HepG2 (cell line): ENCODE results near the gene DUOXA1. TPM values are rescaled to one million over a fixed set of nuclear protein-coding genes. Genes with fewer than 3 reads are reported as not detected.

Experiments
- ATAC-seq: fragments of 200-7000 bp; cut with Tn5 transposase; 3 replicates; pipeline ENCODE4 v1.9.1; 2020; ENCODE audit warnings: mild to moderate bottlenecking, moderate library complexity
- BruUV-seq: library from RNA; stranded (reverse); fragments of 400-500 nt; replicated peaks from 2 replicates; lab custom pipeline; 2021; lab: Mats Ljungman, UMichigan
- CTCF ChIA-PET: fragments of 300-600 bp; formaldehyde crosslinking; extraction: SDS; loops from one replicate; lab custom pipeline; 2021; ENCODE audit warnings: low total read pairs, inconsistent platforms, low intra/inter-chr PET ratio; lab: Yijun Ruan, JAX
- POLR2A ChIA-PET: fragments of 350-600 bp; sonication (Branson Sonifier 250); formaldehyde crosslinking; loops from one replicate; lab custom pipeline; 2020; ENCODE audit warnings: antibody characterized with exemption, inconsistent platforms; lab: Yijun Ruan, JAX
- DNase-seq: peaks from one replicate; pipeline ENCODE4 v3.0.0-alpha.2; 2015; ENCODE audit warnings: low spot score
- FAIRE-seq: peaks from 3 replicates; lab custom pipeline; 2011; peaks lifted over from hg19 to GRCh38; lab: Jason Lieb, UNC
- H2AFZ ChIP-seq: one replicate; pipeline ENCODE4 v1.6.1; 2011; ENCODE audit warnings: low read length, inconsistent platforms
- H3K27ac ChIP-seq: fragments of 300-600 bp; 3 replicates; pipeline ENCODE4 v1.8.0; 2011; ENCODE audit warnings: mixed run types, mild to moderate bottlenecking, mixed read lengths, low read length, inconsistent platforms; ENCODE audit not compliant: insufficient read depth; ENCODE audit errors: extremely low read length
- H3K27me3 ChIP-seq, 2 experiments: fragments of 200-600 bp in 1 of 2; 2 replicates in 1 of 2; 3 replicates in 1 of 2; pipeline versions ENCODE4 v1.6.0 to v1.8.0; 2011; ENCODE audit warnings: low read length in 2 of 2, mild to moderate bottlenecking in 2 of 2, moderate library complexity in 2 of 2, inconsistent platforms in 1 of 2; ENCODE audit not compliant: insufficient read depth in 2 of 2, control insufficient read depth in 1 of 2
- H3K36me3 ChIP-seq, 2 experiments: fragments of 200-600 bp in 1 of 2; replicated peaks in 1 of 2; 2 replicates in 1 of 2; 3 replicates in 1 of 2; pipeline versions ENCODE4 v1.5.1 to v1.8.0; 2011; ENCODE audit warnings: low read length in 2 of 2, inconsistent platforms in 1 of 2; ENCODE audit not compliant: insufficient read depth in 2 of 2, control insufficient read depth in 1 of 2
- H3K4me1 ChIP-seq: 2 replicates; pipeline ENCODE4 v1.5.1; 2012; ENCODE audit warnings: low read length, inconsistent platforms; ENCODE audit not compliant: insufficient read depth
- H3K4me2 ChIP-seq: 2 replicates; pipeline ENCODE4 v1.6.0; 2011; ENCODE audit warnings: low read depth, low read length, inconsistent platforms
- H3K4me3 ChIP-seq, 3 experiments: fragments of 200-600 bp in 1 of 3; sonication (generic), shearing (Covaris generic) in 1 of 3; replicated peaks in 1 of 3; 2 replicates each; pipeline ENCODE4 v1.5.1; 2011 to 2016; ENCODE audit warnings: low read length in 3 of 3, inconsistent platforms in 2 of 3, low read depth in 2 of 3, mild to moderate bottlenecking in 2 of 3, control low read depth in 1 of 3, mixed read lengths in 1 of 3; ENCODE audit not compliant: insufficient read depth in 1 of 3
- H3K79me2 ChIP-seq: one replicate; pipeline ENCODE4 v1.6.1; 2011; ENCODE audit warnings: low read length, inconsistent platforms; ENCODE audit not compliant: insufficient read depth
- H3K9ac ChIP-seq: 2 replicates; pipeline ENCODE4 v1.6.0; 2011; ENCODE audit warnings: mild to moderate bottlenecking, low read depth, low read length, inconsistent platforms; ENCODE audit not compliant: insufficient read depth
- H3K9me3 ChIP-seq: 2 replicates; pipeline ENCODE4 v1.5.1; 2012; ENCODE audit warnings: mild to moderate bottlenecking, low read length
- H4K20me1 ChIP-seq: 2 replicates; pipeline ENCODE4 v1.6.0; 2011; ENCODE audit warnings: inconsistent platforms, mild to moderate bottlenecking, low read length, moderate library complexity; ENCODE audit not compliant: insufficient read depth
- AGO2 ChIP-seq: fragments of 200-400 bp; formaldehyde crosslinking; optimal IDR thresholded peaks from 2 replicates; pipeline ENCODE3; 2017; ENCODE audit warnings: mild to moderate bottlenecking, low read depth, low read length, moderate library complexity
- ARNT2 ChIP-seq: sonication (generic); formaldehyde crosslinking; IDR thresholded peaks from 2 replicates; pipeline ENCODE4 v1.8.0; 2022; ENCODE audit warnings: mild to moderate bottlenecking, low read depth, missing genetic modification reagents, moderate library complexity
- MXD3 ChIP-seq: IDR thresholded peaks from 2 replicates; pipeline ENCODE4 v1.6.1; 2016; ENCODE audit warnings: mild to moderate bottlenecking, missing biosample characterization, missing genetic modification reagents
- RFX3 ChIP-seq: IDR thresholded peaks from 2 replicates; pipeline ENCODE4 v1.6.1; 2016; ENCODE audit warnings: missing biosample characterization, missing genetic modification reagents
- ZNF501 ChIP-seq: sonication (generic); formaldehyde crosslinking; IDR thresholded peaks from 2 replicates; pipeline ENCODE4 v1.5.1; 2020; ENCODE audit warnings: mild to moderate bottlenecking, moderate library complexity, missing genetic modification reagents
- WGBS: methylation state at CpG from one replicate; pipeline ENCODE4 v1.1.6; 2017; ENCODE audit warnings: low lambda C conversion rate; 5-methylcytosine and 5-hydroxymethylcytosine counted together
- in situ Hi-C: cut with HindIII; loops from 2 replicates; pipeline ENCODE4 v1.10.0; 2017; ENCODE audit warnings: low pct_unique_long_range_greater_than_20kb; ENCODE audit not compliant: extremely low pct_ligation_motif_present
- intact Hi-C: fragments of 100-400 bp; cut with micrococcal nuclease; formaldehyde crosslinking; loops from one replicate; pipeline ENCODE4 v1.10.0; 2022; ENCODE audit not compliant: unreplicated experiment
- polyA plus RNA-seq, 8 experiments: library from polyadenylated mRNA; depleted of rRNA in 3 of 8; stranded (reverse) in 7 of 8; unstranded in 1 of 8; fragments of >200 nt; fragmentation: Illumina TruSeq in 4 of 8; extraction: Trizol in 4 of 8; gene quantifications; 2 replicates each; pipeline versions ENCODE4 v1.2.1 to v1.2.3, GENCODE V29; 2011 to 2016; ENCODE audit warnings: low read depth in 4 of 8, missing spikeins in 1 of 8, mixed read lengths in 1 of 8; ENCODE audit not compliant: insufficient read depth in 1 of 8
- total RNA-seq, 5 experiments: library from RNA; depleted of rRNA; stranded (reverse); fragments of >200 nt; fragmentation: Illumina TruSeq; extraction: Trizol; gene quantifications; 2 replicates each; pipeline ENCODE4 v1.2.3, GENCODE V29; 2016; ENCODE audit warnings: low read depth in 1 of 5

DUOXA1 gene
- total and polyA plus RNA-seq, 2 of the 13 experiments (the other 11 are each of a cell fraction or from before 2014, with no cell fraction given), result not detected

- no peak for TF ChIP-seq RFX3 (CRISPR knock-in tag)
- TF ChIP-seq MXD3, result no peak
- no peak for TF ChIP-seq ARNT2
- TF ChIP-seq, all 625 proteins: peak for 0
These were observed 44.4 kb upstream of the DUOXA1 start (continued) for GRCh38 chr15:45174069-45174468.

- H3K4me1 ChIP-seq, result no peaks in the 10 kb centered on the region
- H3K27me3 ChIP-seq, result no peaks in the 10 kb centered on the region
- H3K9me3 ChIP-seq, result no peaks in the 10 kb centered on the region
- ChIA-PET CTCF (no interaction called here), POLR2A (interaction anchor here (0.8 to 1.2 kb wide), 2 partner anchors 15 to 16 kb away, joined by 3 to 4 read pairs; partner anchors contain the start of gene SHF)
- DNase-seq, result no peak
- ATAC-seq, result no peak
- BruUV-seq, result no TSS peak
- H3K9ac ChIP-seq, result no peak overlapping the region
- FAIRE-seq, result no peak
- H3K36me3 ChIP-seq, result peaks cover 22 to 53% of the 10 kb centered on the region in 2 experiments
- H3K27ac ChIP-seq, result no peak overlapping the region
- no peak overlapping the region for H3K4me2 ChIP-seq
- in situ Hi-C loops, result no loop called here
- H2AFZ ChIP-seq, result no peak overlapping the region
- 93% methylated on average over 3 of the region's 12 CpGs for WGBS
- H4K20me1 ChIP-seq, result no peaks in the 10 kb centered on the region
- H3K79me2 ChIP-seq, result no peaks in the 10 kb centered on the region
- no peak overlapping the region for H3K4me3 ChIP-seq
- TF ChIP-seq ZNF501 (CRISPR knock-in tag) (no peak), AGO2 (peak; percentile 46)
- intact Hi-C loops, result no loop called here
These were observed 42.2 kb upstream of the DUOXA1 start for GRCh38 chr15:45171912-45172311.
